Measurements from ENCODE around the gene BPIFA1. TPM values are rescaled to one million over a fixed set of nuclear protein-coding genes. Genes with fewer than 3 reads are reported as not detected.

BPIFA1 gene
- polyA plus RNA-seq, 1 donor from 2014 or later, result not detected

GRCh38 chr20:33191955-33192354 lies 43.8 kb upstream of the BPIFA1 start:
- TF ChIP-seq MXI1 (conservative IDR thresholded peaks at IDR 0.05; ENCODE audit: poor library complexity, severe bottlenecking), result no peak
- TF ChIP-seq EZH2 (IDR thresholded peaks at IDR 0.05; ENCODE audit: borderline replicate concordance, insufficient read depth, low read length, poor library complexity, severe bottlenecking), result no peak

GRCh38 chr20:33192912-33193501 lies 42.8 kb upstream of the BPIFA1 start:
- H3K36me3 ChIP-seq (ENCODE audit: insufficient read depth, low read length), result no peaks in the 10 kb centered on the region
- H3K79me2 ChIP-seq (replicated peaks; ENCODE audit: insufficient read depth, low read length), result no peaks in the 10 kb centered on the region
- no peaks in the 10 kb centered on the region for H4K20me1 ChIP-seq (ENCODE audit: insufficient read depth)
- H3K9ac ChIP-seq (ENCODE audit: low read length), result no peak overlapping the region
- H3K27me3 ChIP-seq (ENCODE audit: insufficient read depth, low read depth, low read length), result no peaks in the 10 kb centered on the region
- H3K4me2 ChIP-seq (ENCODE audit: low read length), result no peak overlapping the region
- H3F3A ChIP-seq (ENCODE audit: insufficient read depth, low read length, poor library complexity, severe bottlenecking), result no peaks in the 10 kb centered on the region
- H3K27ac ChIP-seq (ENCODE audit: low read length), result no peak overlapping the region
- H2AFZ ChIP-seq (ENCODE audit: low read depth, low read length), result no peak overlapping the region
- no peaks in the 10 kb centered on the region for H3K9me2 ChIP-seq (ENCODE audit: insufficient read depth, low read length)
- no peaks in the 10 kb centered on the region for H3K9me3 ChIP-seq (ENCODE audit: low read length)
- no peak overlapping the region for H3K4me3 ChIP-seq (ENCODE audit: low read length)
- TF ChIP-seq TAF1 (IDR thresholded peaks at IDR 0.05; ENCODE audit: low read depth) (no peak), SMC3 (conservative IDR thresholded peaks at IDR 0.05; ENCODE audit: poor library complexity) (no peak), MXI1 (conservative IDR thresholded peaks at IDR 0.05; ENCODE audit: poor library complexity, severe bottlenecking) (no peak), EP300 (conservative IDR thresholded peaks at IDR 0.05; ENCODE audit: poor library complexity, severe bottlenecking) (no peak), POLR2AphosphoS5 (IDR thresholded peaks at IDR 0.05) (no peak), RAD21 (conservative IDR thresholded peaks at IDR 0.05) (no peak), REST (IDR thresholded peaks at IDR 0.05; ENCODE audit: borderline replicate concordance) (no peak), EZH2 (IDR thresholded peaks at IDR 0.05; ENCODE audit: borderline replicate concordance, insufficient read depth, low read length, poor library complexity, severe bottlenecking) (no peak)
- TF ChIP-seq, protein P1, sequence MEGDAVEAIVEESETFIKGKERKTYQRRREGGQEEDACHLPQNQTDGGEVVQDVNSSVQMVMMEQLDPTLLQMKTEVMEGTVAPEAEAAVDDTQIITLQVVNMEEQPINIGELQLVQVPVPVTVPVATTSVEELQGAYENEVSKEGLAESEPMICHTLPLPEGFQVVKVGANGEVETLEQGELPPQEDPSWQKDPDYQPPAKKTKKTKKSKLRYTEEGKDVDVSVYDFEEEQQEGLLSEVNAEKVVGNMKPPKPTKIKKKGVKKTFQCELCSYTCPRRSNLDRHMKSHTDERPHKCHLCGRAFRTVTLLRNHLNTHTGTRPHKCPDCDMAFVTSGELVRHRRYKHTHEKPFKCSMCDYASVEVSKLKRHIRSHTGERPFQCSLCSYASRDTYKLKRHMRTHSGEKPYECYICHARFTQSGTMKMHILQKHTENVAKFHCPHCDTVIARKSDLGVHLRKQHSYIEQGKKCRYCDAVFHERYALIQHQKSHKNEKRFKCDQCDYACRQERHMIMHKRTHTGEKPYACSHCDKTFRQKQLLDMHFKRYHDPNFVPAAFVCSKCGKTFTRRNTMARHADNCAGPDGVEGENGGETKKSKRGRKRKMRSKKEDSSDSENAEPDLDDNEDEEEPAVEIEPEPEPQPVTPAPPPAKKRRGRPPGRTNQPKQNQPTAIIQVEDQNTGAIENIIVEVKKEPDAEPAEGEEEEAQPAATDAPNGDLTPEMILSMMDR (IDR thresholded peaks at IDR 0.05; ENCODE audit: poor library complexity, severe bottlenecking), result no peak

More at GRCh38 chr20:33191955-33192354, 43.8 kb upstream of the BPIFA1 start:
- H3K9me3 ChIP-seq (ENCODE audit: low read length), result no peaks in the 10 kb centered on the region
- H2AFZ ChIP-seq (ENCODE audit: low read depth, low read length), result no peak overlapping the region
- no peaks in the 10 kb centered on the region for H3K36me3 ChIP-seq (ENCODE audit: insufficient read depth, low read length)
- no peak overlapping the region for H3K9ac ChIP-seq (ENCODE audit: low read length)
- no peaks in the 10 kb centered on the region for H3K27me3 ChIP-seq (ENCODE audit: insufficient read depth, low read depth, low read length)
- H4K20me1 ChIP-seq (ENCODE audit: insufficient read depth), result no peaks in the 10 kb centered on the region
- no peak overlapping the region for H3K27ac ChIP-seq (ENCODE audit: low read length)
- H3K4me2 ChIP-seq (ENCODE audit: low read length), result no peak overlapping the region
- no peak overlapping the region for H3K4me3 ChIP-seq (ENCODE audit: low read length)
- no peaks in the 10 kb centered on the region for H3K9me2 ChIP-seq (ENCODE audit: insufficient read depth, low read length)
- H3K79me2 ChIP-seq (replicated peaks; ENCODE audit: insufficient read depth, low read length), result no peaks in the 10 kb centered on the region
- no peaks in the 10 kb centered on the region for H3F3A ChIP-seq (ENCODE audit: insufficient read depth, low read length, poor library complexity, severe bottlenecking)

All from neural cell (in vitro differentiated cells).